GM18505 (cell line): ENCODE data around the gene LINC00632.

Experiments used
- ATAC-seq: cut with Tn5 transposase; IDR thresholded peaks from one replicate; pipeline ENCODE4 v1.9.1; 2021; ENCODE audit not compliant: unreplicated experiment
- POLR2A ChIP-seq: IDR thresholded peaks from 4 replicates; pipeline ENCODE4 v1.6.1; 2011; ENCODE audit warnings: borderline replicate concordance; ENCODE audit not compliant: insufficient read depth, insufficient read length; ENCODE audit errors: extremely low read depth

Gene LINC00632

DNA sequence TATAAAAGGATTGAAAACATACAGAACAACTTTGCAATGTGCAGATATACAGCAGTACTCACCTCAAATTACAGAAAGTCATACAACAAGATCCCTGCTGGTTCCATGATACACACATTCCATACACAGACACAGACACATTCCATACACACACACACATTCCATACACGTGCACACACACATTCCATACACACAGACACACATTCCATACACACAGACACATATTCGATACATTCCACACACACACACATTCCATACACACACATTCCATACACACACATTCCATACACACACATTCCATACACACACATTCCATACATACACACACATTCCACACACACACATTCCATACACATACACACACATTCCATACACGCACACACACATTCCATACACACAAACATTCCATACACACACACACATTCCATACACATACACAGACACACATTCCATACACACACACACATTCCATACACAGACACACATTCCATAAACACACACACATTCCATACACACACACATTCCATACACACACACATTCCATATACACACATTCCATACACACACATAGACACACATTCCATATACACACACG, 13.7 kb downstream of the LINC00632 start:
- TF ChIP-seq POLR2A, result no peak
- no peak for ATAC-seq

DNA sequence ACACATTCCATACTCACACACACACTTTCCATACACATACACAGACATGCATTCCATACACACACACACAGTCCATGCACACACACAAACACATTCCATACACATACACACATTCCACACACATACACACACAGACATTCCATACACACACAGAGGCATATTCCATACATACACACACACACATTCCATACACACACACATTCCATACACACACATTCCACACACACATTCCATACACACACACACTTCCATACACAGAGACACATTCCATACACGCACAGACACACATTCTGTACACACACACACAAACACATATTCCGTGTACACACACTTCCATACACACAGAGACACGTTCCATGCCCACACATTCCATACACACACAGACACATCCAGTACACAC, 14.8 kb downstream of the LINC00632 start:
- TF ChIP-seq POLR2A, result no peak
- ATAC-seq, result no peak

DNA sequence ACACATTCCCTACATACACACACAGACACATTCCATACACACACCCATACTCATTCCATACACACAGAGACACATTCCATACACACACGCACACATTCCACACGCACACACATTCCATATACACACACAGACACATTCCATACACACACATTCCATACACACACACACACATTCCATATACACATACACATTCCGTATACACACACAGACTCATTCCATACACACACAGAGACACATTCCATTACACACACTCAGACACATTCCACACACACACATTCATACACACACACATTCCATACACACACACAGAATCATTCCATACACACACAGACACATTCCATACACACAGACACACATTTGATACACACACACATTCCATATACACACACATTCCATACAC, 15.2 kb downstream of the LINC00632 start:
- TF ChIP-seq POLR2A, result no peak
- no peak for ATAC-seq

DNA sequence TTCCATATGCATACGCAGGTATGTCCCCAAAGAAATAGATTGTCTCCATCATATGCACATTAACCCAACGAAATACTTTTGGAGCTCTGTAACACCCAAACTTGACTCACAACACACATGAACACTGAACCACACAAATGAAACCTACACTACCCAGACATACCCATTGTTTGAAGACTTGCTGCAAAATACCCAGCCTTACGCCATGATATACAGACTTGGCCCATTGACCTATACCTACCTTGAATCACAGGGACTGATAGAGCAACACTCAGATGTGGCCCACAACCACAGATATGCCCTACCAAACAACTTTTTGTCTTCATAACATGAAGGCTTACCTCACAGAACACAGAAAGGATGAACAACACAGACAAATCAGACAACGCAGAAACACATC, 15.9 kb downstream of the LINC00632 start:
- no peak for TF ChIP-seq POLR2A

DNA sequence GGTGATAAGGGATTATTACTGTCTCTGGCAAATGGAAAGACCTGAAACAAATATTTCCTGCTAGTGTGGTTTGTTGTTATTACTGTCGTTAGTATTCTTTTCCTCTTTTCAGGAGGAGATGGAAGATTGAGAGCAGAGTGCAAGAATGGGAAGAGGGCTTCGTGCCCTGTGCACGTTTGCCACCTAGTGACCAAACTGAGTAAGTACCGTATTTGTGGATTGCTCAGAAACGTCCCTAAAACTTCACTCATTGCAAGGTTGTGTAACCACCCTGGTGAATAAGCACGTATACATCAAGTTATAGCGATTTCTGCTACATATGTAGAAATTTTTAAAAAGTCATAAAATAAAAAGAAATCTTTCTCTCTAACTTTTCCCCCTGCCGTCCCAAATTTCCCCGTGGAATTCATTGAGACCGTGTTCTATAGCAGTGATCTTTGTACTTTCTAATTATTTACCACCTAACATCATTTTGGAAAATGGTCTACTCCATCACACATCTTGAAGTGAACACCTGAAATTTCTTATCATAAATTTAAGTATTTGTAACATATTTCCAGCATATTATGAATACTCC, 24.3 kb downstream of the LINC00632 start:
- peak; percentile 83 for ATAC-seq
- TF ChIP-seq POLR2A, result no peak

More for the DNA sequence above, 15.9 kb downstream of the LINC00632 start:
- no peak for ATAC-seq

DNA sequence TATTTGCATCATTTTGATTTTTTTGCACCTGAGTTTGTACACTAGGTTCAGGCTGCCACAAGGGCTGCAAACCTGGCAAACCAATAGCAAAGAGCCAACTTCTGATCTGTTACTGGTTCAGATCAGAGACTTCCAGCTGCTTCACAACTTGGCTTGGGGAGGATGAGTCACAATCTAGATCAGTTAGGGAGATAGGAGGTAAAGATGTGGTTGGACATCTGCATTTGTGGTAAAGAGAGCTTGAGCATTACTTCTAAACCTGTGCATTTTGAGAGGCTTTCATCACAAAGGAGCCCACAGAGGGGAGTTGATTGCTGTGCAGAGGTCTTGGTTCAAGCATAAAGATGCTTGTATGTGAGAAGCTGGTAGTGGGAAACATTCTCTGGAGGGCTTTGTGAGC, 34.5 kb downstream of the LINC00632 start:
- ATAC-seq, result no peak
- TF ChIP-seq POLR2A, result no peak

DNA sequence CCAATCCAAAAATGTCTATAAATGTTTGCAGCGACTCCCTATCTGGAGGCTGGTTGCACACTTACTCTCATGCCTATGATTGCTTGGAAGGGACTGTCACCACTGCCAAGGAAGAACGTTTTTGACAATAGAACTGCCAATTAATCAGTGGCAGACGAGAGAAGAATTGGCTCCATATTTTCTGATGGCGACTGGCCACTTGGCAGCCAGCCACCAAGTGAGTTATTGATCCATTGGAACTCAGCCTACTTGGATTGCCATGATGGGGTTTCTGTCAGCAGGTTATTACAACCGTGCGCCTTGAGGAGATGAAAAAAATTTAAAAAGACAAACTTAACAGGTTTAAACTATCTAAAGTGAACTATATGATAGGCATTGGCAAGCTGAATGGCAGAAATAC, 47.4 kb downstream of the LINC00632 start:
- no peak for TF ChIP-seq POLR2A
- ATAC-seq, result no peak

DNA sequence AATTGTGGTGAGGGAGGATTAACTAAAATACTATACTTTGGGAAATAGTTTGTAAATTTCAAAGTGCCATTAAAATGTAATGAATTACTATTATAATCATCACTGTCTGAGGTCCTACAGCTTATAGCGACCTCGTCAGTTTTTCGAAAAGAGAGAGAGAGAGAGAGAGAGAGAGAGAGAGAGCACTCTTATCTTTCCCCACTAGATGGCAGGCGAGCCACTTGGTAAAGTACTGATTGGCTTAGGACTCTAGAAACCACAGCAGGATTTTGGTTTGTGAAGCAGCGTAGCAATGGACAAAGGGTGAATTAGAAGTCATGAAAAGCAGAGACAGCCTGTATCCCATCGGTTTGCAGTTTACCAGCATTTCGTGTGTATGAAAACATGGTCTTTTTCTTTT, 52.5 kb downstream of the LINC00632 start:
- ATAC-seq, result peak; percentile 75
- no peak for TF ChIP-seq POLR2A

DNA sequence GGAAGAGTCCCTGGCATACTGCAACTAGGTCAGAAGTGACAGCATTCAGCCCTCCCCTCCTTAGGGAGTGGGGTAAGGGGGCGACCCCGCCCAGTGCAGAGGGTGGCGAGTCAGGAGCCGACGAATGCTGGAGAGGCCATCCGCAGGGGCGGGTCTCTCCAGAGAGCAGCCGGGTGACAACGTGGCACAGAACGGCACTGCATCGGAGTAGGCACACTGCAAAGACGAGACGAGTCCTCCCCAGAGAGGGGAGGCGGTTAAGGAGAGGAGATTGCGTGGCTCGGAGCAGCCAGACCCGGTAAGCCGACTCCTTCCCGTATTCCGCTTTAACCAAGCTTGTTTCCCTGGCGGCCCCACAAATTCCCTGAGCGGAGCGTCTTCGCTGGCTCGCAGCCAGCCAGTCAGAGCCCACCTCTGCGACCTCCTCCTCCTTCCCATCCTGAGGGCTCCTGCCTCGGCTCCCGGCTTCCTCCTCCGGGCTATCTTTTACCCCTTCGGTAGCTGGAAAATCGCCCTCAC, 54.9 kb downstream of the LINC00632 start:
- TF ChIP-seq POLR2A, result no peak
- ATAC-seq, result no peak

DNA sequence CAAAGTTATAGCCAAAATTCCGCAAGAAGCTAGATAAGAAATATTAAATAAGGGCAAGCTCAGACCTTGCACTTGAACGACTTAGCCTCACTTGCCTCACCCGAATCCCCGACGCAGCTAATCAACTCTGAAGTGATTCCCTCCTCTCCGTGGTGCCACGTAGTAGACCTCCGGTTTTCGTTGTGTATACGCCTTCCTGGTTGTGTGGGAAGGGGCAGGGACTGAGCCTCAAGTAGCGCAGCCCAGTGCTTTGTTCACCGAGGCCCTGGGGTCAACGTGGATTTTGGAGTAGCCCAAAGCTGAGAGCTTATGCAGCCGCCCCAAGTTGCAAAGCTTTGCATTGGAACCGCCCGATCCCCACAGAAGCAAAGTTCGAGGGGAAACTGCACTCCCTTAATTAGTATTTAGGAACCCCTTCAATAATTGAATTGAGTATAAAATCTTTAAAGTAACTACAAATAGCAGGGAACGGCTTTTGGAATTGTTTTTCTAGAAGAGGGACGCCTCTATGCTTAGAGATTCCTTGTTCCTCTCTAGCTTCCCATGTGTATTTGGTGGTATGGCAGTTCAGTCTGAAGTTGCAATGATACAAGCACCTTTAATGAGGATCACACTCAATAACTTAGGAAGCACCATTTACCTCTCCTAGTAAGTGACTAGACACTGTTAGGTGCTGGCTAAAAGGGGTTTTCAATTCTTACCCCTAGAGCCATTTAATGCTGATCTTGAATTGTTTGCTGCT, 55.7 kb downstream of the LINC00632 start:
- no peak for TF ChIP-seq POLR2A

DNA sequence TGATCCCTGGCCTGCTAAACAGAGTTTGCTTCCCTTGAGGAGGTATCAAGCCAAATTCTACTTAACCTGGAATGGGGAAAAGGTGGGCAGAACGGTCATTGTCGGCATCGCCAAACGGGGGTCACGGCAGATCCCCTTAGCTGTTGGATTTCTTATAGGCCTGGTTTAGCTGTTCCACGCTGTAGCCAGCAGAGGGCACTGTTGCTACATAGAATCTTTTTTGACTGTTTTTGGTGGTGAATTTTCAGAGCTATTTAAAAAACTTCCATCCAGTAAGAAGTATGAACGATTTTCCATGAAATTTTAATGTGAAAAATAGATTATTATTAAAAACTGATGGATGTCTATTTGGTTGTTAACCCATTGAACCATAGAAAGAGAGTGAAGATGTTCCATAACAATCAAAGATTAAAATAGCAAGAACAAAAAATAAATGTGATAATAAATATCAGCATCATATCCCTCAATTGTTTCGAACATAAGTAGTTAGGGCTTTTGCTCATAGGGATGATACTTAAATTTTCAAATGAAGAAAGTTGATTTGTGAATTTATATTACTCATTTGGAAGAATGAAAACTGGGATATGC, 56.6 kb downstream of the LINC00632 start:
- peak; percentile 49 for ATAC-seq
- no peak for TF ChIP-seq POLR2A

More for the DNA sequence above, 55.7 kb downstream of the LINC00632 start:
- ATAC-seq, result no peak

DNA sequence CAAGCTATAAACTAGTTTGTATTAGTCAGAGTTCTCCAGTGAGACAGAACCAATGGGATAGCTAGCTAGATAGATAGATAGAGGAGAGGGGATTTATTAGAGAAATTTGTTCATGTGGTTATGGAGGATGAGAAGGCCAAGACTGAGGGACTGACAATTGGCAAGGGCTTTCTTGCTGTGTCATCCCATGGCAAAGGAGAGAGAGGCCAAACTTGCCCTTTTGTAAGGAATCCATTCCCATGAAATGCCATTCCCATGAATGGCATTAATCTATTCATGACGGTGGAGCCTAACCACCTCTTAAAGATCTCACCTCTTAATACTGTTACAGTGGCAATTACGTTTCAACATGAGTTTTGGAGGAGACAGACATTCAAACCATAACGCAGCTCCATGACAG, 58.1 kb downstream of the LINC00632 start:
- TF ChIP-seq POLR2A, result no peak
- ATAC-seq, result no peak

DNA sequence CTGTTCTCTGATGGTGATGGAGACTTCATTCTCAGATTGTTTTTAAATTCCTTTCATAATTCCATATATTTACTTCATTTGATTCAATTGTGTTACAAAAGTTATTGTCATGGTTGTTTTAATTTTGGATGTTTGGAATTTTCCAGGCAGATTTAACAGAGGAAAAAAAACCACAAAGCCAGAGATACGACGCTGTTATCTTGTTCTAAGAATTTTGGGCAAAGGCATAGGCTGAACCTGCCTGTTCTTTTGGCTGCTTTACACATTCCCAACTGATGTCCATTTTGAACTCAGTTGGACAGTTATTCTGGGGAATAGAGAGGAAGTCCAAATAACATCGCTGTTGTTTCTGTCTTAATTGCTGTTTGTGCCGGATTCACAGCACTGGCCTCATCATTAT, 65.7 kb downstream of the LINC00632 start:
- TF ChIP-seq POLR2A, result no peak
- no peak for ATAC-seq
